NCI-H69 (cell line): Measurements from ENCODE around the gene DOCK3.

Experiments used
- DNase-seq: peaks from one replicate; lab custom pipeline; 2025; lab: John Stamatoyannopoulos, UW

DOCK3 gene

DNA sequence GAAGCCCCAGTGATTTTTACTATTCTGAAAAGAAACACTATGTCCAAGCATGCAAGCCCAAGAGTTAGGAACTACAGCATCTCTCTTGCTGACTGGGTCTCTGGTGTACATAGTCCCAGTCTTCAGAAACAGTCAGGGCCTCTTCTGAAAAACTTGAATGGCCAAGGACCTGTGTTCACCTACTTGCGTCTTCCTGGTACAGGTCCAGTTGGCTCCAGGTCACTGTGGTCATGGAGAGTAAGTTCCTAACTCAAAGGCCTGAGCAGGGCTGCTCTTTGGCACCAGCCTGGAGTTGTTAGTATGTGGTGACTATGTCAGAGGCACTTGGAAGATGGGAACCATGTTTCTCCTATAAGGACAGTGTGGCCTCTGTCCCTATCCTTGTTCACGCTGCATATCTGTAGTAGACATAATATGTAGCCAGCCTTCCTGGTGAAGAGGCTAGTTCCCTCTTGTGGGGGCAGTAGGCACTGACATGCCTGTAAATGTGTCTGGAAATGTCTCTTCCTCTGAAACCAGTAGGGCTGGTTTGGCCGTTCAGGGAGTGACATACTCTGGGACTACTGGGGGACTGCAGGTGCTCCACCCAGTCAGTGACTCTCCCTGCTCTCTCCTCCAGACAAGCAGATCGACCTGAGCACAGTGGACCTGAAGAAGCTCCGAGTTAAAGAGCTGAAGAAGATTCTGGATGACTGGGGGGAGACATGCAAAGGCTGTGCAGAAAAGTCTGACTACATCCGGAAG, 713.7 kb downstream of the DOCK3 start:
- DNase-seq: no peak

DNA sequence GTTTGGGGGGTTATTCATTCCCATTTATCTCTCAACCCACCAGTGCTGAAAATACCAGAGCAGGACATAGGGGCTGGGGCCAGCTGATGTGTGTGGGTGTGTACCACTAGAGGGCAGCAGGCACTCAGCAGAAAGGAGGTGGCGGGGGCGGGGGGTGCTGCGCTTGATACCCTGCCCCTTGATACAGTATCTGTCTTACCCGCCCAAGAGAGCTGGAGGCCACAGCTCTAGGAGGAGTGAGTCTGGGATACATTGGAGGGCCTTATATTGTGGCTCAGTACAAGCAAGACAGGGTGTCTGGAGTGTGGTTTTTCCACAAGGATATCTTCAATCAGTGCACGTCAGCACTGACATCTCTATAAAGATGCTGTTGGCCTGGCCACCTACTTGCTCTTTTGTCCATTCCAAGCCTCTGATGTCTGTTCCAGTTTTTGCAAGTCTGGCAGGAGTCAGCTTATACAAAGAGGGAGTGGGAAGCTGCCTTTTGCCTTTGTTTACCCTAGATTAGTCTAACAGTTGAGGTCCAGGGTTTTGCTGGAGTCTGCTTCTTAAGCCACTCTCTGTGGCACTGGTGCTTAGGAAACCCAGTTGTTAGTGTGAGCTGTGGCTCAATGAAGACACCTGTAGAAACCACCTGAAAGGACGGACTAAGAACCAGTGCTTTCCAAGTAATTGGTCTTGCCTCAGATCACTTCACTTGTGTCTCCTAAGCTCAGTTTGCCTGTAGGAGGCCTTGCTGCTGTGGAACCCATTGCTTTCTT, 714.9 kb downstream of the DOCK3 start:
- peak; percentile 60 for DNase-seq

DNA sequence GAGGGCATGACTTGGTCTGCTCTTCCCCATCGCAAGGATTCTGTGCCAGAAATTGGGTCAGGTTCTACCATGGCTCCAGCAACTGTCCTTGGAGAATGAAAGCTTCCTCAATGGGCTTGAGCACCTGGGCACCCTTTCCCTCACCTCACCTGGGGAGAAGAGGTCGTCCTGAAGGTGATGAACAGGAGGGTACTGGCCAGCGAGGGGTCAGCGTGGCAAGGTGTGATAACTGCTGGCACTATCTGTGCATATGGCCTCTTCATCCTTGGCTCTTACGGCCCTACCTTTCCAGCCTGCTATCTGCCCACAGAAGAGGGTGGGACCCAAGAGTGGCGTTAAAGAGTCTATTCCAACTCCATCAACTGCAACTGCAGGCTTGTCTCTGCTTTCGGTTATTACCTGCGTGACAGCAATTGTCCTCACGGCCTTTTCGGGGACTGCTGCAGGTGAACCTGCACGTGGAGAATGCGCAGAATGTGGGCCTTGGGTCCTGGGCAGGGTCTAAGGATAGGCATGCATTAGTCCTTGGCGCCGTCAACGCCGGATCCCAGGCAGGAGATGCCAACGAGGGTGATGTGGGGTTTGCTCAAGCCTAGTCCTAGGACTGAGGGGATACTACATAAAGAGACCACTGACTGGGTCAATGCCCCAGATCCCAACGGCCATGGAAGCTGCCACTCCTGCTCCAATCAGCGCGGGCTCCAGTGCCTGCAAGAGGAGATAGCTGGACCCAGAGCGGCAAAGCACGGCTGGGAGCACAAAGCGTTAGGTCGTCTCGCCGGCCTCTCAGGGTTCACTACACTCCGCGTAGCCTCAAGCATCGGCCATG, 715.7 kb downstream of the DOCK3 start:
- DNase-seq: no peak

DNA sequence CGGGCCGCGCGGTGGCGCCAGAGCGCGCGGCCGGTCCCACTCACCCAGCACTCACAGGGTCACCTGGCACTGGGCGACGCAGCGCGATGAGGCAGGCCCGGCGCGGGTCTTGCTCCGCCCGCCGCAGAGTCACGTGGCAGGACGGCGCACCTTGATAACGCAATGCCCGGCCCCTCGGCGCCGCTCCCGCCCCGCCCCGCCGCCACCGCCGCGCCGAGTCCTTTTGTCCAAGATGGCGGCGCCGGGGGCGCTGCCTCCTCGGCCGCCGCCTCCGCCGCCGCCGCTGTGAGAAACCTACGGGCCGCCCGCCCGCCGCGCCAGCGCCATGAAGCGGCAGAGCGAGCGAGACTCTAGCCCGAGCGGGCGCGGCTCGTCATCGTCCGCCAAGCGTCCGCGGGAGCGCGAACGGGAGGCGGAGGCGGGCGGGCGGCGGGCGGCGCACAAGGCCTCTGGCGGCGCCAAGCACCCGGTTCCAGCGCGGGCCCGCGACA, 716.4 kb downstream of the DOCK3 start, which contains the start of gene RBM15B:
Gene RBM15B, plus strand, starts transcription at position 211 of the 491 bp plus-strand sequence. Its CDS starts 115 bp downstream, at position 326.
- DNase-seq: peak; percentile 95

DNA sequence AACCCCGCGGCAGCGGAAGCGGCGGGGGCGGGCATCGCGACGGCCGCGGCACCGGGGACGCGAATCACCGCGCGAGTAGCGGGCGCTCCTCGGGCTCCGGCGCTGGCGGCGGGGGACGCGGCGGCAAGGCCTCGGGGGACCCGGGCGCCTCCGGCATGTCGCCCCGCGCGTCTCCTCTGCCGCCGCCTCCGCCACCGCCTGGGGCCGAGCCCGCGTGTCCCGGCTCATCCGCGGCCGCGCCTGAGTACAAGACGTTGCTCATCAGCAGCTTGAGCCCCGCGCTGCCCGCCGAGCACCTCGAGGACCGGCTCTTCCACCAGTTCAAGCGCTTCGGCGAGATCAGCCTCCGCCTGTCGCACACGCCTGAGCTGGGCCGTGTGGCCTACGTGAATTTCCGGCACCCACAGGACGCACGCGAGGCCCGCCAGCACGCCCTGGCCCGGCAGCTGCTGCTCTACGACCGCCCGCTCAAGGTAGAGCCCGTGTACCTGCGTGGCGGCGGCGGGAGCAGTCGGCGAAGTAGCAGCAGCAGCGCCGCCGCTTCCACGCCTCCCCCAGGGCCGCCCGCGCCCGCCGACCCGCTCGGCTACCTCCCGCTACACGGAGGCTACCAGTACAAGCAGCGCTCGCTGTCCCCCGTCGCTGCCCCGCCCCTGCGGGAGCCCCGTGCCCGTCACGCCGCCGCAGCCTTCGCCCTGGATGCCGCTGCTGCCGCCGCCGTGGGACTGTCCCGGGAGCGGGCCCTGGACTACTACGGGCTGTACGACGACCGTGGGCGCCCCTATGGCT, 717.0 kb downstream of the DOCK3 start:
- DNase-seq: peak; percentile 43

DNA sequence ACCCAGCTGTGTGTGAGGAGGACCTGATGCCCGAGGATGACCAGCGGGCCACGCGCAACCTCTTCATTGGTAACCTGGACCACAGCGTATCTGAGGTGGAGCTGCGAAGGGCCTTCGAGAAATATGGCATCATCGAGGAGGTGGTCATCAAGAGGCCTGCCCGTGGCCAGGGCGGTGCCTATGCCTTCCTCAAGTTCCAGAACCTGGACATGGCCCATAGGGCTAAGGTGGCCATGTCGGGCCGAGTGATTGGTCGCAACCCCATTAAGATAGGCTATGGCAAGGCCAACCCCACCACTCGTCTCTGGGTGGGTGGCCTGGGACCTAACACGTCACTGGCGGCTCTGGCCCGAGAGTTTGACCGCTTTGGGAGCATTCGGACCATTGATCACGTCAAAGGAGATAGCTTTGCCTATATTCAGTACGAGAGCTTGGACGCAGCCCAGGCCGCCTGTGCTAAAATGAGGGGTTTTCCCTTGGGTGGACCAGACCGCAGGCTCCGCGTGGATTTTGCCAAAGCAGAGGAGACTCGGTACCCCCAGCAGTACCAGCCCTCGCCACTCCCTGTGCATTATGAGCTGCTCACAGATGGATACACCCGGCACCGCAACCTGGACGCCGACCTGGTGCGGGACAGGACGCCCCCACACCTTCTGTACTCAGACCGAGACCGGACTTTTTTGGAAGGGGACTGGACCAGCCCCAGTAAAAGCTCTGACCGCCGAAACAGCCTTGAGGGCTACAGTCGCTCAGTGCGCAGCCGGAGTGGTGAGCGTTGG, 717.8 kb downstream of the DOCK3 start:
- no peak for DNase-seq

DNA sequence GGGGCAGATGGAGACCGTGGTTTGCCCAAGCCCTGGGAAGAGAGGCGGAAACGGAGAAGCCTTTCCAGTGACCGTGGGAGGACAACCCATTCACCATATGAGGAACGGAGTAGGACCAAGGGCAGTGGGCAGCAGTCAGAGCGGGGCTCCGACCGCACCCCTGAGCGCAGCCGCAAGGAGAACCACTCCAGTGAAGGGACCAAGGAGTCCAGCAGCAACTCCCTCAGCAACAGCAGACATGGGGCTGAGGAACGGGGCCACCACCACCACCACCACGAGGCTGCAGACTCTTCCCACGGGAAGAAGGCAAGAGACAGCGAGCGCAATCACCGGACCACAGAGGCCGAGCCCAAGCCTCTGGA, 718.4 kb downstream of the DOCK3 start:
- DNase-seq: no peak

DNA sequence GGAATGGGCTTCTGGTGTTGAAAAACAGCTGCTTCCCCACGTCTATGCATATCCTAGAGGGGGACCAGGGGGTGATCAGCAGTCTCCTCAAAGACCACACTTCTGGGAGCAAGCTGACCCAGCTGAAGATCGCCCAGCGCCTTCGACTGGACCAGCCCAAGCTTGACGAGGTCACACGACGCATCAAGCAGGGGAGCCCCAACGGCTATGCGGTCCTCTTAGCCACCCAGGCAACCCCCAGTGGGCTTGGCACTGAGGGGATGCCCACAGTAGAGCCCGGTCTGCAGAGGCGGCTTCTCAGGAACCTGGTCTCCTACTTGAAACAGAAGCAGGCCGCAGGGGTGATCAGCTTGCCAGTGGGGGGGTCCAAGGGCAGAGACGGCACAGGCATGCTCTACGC, 718.8 kb downstream of the DOCK3 start:
- DNase-seq: no peak

DNA sequence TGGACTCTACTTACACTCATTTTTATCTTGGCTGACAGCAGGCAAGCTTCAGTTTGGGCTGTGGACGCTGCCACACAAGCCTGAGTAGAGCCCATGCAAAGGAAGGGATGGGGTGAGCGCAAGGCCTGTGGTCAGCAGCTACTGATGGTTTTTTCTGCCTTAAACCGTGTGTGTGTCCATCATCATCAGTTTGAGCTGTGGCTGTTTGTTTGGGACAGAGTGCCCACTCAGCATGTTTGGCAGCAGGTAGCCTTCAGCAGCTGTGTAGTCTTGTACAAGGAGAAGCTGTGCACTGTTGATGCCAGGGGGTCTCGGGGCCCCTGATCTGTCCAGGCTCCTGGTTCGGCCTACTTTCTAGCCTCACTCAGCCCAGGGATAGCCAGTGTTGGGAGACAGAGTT, 719.8 kb downstream of the DOCK3 start:
- no peak for DNase-seq

DNA sequence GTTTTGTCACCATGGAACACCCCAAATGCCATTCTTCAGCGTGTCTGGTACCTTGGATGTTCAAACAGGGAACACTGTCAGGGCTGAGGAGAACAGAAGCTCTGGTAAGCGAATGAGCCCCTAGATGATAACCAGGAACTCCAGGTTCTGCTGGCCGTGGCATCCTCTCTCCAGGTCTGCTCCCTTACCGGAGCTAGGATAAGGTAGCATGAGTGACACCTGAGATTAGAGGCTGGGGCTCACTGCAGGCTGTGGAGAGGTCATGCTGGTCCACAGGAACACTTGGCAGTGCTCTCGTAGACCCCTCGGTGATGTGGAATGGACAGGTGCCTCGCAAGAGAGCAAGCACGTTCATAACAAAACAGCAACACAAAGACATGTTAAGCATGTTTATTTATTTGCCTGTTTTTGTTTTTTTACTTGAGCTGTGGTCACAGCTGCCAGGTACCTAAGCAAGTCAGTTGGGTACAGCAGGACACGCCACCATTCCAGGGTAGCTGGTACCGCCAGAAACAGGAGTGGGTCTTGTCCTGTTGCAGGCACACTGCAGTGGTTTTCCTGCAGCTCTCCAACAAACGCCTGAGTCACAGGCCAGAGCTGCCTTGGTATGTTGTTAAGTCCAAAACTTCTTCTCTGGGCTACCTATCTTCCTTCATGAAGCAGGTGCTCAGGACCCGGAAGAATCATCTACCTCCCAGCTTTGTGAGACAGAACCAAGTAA, 720.9 kb downstream of the DOCK3 start:
- DNase-seq: no peak

DNA sequence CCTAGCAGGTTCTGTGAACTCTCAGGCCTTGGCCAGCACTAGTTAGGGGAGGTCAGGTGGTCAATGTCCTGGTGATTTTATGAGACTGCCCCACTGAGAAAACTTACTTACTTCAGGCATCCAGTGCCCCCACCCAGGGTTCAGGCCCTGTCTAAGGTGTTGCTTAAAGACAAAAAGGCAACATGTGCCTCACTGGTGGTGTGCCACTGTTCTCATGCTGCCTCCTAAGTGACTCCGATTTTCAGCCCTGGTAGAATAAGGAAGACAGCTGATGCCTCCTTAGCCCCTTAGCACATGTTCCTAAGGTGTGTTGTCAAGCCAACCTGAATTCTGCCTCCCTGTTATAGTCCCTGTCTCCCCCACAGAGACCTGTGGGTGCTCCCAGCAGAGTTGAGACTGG, 721.7 kb downstream of the DOCK3 start:
- no peak for DNase-seq

DNA sequence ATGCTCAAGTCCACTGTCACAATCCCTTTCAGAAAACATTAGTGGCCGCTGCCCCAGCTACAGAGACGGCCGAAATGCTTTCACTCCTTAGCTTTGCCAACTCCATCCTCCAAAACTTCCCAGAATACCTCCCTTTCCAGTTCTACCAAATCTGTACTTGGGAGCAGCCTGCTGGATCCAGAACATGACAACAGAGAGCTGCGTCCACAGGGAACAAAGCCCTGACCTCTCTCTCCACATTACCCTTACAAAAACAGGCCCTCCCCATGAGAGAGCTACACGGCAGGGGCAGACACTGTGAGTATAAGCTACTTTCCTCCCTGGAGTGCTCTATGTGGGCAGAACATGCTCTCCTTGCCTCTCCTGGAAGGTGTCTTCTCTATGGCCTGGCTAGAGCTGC, 722.7 kb downstream of the DOCK3 start:
- DNase-seq: no peak

DNA sequence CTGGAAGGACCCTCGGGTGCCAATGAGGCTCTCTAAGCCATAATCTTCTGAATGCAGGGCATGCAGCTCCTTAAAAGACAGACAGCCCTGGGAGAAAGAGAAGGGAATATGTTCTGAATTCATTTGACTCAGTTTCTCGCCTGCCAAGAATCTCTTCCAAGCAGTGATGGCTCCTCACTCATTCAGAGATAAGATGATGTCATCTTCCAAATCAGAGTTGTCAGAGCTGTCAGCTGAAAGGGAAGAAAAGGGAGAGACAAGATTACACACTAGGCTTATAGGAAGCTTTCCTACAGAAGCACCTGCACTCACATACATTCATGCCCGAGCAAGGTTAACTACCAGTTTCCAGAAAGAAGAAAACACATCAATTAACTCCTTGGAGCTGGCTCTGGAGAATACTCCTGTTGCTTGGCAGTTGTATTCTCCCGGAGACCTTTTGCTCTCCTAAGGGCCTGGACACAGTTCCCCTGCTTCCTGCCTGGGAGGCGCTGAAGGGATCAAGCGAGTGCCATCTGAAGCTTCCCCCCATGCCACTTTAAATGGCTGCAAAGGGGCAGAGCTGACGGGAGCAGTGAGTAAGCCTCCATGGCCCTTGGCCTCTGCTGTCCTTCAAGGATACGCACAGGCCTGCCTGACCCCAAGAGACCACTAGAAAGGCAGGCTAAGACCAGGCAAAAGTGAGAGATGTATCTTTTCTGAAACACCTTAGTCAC, 724.0 kb downstream of the DOCK3 start:
- DNase-seq: no peak

DNA sequence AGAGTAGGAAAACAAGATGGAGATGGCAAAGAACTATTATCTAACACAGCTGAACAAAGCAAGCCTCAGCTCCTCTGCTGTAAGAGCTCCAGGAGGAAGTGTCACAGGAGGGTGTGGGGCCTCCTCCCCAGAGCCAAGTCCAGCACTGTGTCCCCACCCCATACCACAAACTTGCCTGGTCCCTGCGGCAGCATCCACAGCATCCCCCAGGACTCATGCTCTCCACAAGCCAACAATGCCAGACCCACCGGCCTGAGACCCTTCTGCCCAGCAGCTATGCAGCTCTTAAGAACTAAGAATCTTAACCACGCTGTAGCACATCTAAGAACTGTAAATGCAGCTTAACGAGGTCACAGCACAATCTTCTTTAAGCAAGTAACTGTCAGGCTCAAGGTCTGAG, 725.4 kb downstream of the DOCK3 start:
- DNase-seq: no peak

DNA sequence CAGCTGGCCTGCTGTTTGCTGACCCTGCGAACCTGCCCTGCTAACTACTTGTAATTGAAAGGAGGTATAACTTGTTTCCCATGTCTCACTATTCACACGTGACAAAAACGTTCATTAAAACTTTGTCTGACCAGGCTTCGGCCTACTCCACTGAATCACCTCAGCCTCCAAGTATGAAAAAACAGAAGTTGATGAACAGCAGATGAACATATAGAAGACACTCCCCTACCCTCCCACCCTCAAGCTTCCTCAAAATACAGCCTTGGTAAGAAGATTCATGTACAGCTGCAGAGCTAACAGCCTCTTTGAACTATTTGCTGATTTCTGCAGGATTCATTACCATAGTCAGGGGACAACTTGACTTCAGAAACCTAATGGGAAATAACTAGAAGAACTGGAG, 727.0 kb downstream of the DOCK3 start:
- no peak for DNase-seq

DNA sequence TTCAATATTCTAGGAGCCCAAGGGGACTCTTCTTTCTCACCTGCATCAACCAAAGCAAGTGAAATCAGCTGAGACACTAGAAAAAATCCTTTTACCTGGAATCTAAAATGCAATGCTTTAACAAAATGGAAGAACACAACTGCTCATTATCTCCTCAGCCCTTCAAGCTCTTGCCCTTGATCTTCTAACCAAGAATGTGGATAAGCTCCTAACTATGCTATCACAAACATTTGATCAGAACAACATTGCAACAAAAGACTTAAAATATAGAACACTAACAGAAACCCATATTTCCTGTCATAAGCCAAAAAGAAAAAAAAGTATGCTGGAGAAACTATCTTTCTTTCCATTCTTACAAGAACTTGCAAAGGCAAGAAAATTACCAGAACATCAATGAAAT, 728.9 kb downstream of the DOCK3 start:
- no peak for DNase-seq

DNA sequence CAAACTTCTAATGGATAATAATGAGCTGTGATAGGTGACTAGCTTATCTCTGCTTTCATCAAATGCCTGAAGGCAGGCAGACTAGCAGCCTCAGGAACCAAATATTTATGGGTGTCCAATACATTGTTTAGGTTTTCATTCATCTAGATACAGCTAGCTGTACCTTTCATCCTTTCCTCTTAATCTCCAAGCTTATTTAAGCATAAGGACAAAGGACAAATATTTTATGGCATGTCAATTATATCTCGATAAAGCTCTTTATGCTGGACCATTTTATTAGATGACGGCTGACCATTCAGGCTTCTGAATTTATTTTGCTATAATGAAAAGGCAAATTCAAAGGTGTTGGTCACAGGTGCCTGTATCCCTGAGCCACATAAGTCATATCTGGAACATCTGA, 733.3 kb downstream of the DOCK3 start:
- no peak for DNase-seq

DNA sequence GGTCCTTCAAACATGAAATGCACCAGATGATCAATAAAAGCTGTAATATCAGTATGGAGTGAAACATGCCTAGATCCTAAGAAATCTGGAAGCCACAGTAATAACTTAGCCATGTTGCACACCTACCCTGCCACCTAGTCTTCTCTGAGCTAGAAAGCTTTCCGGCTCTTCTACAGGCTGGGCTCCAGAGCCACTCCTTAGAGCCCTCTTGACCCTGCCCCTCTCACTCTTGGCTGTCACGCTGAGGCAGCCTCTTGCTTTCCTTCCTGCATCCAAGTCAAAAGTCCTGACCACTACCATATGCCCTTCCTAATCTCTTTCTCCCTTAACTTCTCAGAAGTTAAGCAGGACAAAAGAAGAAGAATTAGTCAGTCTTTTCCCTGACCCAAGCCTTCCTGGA, 734.1 kb downstream of the DOCK3 start:
- DNase-seq: no peak

DNA sequence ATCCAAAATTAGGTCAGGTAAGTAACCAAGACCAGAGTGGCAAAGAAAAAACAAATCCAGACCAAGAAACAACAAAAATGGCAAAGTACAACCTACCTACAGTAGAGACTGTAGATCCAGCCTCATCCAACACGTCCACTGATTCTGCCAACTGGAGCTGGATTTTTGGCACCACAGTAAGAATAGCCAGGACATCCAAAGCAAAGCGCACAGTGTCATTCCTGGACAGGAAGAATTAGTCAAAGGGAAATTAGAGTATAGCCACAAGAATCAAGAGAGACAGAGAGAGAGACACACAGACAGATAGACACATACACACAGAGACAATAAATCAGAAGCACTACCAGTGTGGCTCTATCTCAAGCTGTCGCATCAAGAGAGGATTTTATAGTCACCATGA, 747.5 kb downstream of the DOCK3 start:
- DNase-seq: no peak

DNA sequence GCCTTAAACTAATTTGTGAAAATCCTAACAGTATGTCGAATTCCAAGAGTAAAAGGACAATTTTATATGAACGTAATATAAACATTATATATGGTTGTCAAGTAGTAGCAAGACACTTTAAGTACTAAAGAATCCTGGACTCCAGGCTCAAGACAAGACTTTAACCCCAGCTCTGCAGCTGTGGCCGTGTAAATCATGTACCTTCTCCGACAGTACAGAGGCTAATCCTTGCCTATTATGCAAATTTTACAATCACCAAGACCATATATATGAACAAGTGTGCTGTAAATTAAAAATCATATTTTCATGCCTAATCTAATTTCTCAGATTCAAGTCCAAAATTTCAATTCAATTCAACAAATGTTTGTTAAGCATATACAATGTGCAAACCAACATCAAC, 752.2 kb downstream of the DOCK3 start:
- DNase-seq: no peak
